Superior temporal gyrus (tissue), 1 donor: ENCODE results near the gene TICAM2.

Source experiments
- DNase-seq: peaks from one replicate; pipeline ENCODE4 v3.0.0-alpha.2; 2016; ENCODE audit errors: extremely low spot score

The TICAM2 gene

GRCh38 chr5:115607935-115608334 lies 5.7 kb upstream of the TICAM2 start:
- no peak for DNase-seq

GRCh38 chr5:115605436-115605835 lies 3.2 kb upstream of the TICAM2 start:
- DNase-seq: no peak

- peak; percentile 65 for DNase-seq
These were observed 379 bp upstream of the TICAM2 start for GRCh38 chr5:115602591-115603125.

DNA sequence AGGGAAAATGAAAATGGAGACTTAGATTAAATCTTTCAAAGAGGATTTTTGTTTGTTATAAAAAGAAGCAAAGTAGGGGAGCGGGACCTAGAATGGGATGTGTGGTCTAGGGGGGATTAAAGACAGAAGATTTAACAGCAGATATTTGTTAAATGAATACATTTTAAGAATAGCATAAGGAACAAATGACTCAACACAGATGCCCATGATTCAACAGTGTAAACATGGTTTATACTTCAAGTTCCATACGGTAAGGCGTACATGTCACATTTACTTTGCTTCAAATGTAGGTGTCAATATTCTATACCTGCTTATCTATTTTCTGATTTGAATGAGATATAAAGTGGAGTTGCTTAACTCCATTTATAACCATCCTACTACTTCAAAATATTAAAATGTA lies 1.5 kb downstream of the TICAM2 start:
- no peak for DNase-seq

GRCh38 chr5:115599924-115600323 lies 2.4 kb downstream of the TICAM2 start:
- no peak for DNase-seq

DNA sequence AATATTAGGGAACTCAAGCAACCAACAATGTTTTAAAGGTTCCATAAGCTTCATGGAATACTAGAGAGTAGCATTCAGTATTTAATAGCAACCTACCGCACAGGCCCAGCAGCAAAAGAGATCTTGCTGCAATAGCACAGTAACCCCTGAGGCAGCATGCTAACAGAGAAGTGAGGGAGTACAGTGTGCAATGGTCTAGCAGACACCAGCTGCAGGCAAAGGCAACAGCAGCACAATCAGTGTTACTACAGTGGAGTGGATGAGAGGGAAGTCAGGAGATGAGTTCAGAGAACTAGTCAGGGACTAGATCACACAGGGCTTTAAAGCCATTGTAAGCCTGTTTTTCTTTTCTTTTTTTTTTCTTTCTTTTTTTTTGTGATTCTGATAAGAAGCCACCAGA lies 2.8 kb downstream of the TICAM2 start:
- DNase-seq: peak; percentile 63

DNA sequence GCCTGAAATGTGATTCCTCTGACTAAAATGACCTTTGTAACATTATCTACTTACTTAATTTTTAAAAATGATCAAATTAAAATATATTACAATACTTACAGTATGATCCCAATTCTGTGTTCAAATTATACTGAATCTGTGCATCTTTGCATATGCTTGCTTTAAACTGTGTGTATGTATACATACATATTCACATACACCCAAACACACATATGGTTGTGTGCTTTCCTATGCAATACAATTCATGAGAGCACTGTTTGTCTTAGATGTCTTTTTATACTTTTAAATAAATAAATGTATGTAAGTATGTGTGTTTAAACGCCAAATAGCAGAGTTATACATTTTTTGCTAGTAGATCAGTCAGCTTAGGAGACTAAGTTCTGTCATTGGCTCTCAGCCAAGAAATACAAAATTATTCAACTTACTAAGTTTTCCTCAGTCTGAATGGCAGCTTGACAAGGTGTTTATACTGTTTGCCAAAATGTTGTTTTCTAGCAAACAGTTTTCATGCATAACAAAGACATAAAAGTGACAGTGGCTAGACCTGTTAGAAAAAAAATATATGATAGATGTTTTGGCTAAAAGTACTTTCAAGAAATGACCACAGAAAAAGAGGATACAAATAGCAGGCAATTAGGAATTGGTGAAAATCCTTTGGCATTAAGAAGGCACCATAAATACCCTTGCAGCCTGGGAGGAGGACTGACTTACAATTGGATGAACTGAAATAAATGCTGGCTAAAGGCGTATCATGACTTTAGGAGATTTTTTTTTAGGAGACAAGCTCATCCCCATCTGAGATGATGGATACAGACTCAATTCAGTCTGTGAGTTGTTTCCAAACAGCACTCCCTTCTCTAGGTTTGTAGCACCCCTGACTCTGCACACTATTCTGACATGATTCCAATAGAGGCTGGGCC lies 7.9 kb downstream of the TICAM2 start:
- DNase-seq: no peak

GRCh38 chr5:115589043-115589442 lies 13.2 kb downstream of the TICAM2 start:
- no peak for DNase-seq

DNA sequence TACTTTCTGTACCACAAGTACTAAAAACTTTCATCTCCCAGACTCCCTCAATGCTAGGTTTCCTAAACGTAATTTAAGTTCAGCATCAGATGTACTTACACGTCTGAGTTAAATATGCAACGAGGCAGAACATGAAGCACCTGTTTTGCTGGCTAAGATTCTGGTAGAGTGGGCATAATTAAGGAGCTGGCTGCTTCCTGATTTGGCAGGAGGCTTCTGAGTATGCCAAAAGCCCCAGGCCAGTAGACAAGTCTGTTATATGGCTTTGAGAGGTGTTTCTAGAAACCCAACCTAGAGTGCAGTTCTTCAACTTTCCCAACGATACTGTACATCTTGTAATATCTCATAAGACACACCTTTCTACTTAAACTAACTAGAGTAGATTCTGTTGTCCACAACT lies 13.6 kb downstream of the TICAM2 start:
- DNase-seq: no peak

DNA sequence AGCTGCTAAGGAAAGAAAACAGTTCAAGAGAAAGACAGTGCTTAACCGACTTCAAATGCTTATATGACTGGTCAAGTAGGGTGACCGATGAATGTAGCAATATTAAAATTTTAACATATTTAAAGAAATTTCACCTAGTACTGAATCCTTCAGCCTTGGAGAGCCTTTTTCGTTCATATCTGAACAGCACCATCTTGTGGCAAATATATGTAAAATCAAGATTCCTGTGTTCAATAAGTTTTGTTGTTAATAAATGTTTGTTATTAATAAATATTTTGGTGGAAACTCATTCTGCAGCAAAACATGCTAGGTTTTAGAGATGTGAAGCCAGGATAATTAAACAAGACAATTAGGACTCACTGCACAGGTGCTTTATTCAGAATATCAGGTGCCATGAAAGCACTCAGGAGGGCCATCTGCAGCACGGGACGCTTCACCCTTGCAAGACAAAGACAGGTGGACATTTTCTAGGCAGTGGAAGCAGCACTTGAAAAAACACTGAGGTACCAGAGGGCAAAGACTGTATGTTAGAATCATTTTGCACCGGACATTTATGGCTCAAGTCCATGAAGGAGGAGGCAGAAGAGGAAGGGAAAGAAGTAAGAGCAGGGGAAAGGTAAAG lies 15.6 kb downstream of the TICAM2 start:
- DNase-seq: peak; percentile 84

GRCh38 chr5:115585265-115585664 lies 17.0 kb downstream of the TICAM2 start:
- DNase-seq: no peak

GRCh38 chr5:115584501-115584900 lies 17.8 kb downstream of the TICAM2 start:
- DNase-seq: no peak

GRCh38 chr5:115583474-115583873 lies 18.8 kb downstream of the TICAM2 start:
- DNase-seq: no peak

- DNase-seq: no peak
These were observed 21.3 kb downstream of the TICAM2 start for GRCh38 chr5:115580941-115581340.

GRCh38 chr5:115579747-115580173 lies 22.5 kb downstream of the TICAM2 start:
- no peak for DNase-seq

DNA sequence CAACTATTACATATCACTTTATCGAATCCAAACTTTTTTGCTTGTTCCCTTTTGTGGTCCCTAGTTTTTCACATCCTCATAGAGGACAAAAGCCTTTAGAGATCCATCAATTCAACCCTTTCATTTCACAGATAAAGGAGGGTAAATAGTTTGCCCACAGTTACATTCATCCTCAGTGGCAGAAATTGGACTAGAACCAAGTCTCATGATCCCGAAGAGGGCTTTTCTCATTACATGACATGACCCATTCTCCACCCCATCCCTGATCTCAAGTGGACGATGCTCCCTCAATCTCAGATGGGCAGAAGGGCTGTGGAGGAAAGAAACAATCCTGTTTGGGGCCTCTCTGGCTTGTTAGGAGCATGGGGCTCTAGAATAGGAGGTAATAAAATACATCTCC lies 23.1 kb downstream of the TICAM2 start:
- DNase-seq: peak; percentile 70

DNA sequence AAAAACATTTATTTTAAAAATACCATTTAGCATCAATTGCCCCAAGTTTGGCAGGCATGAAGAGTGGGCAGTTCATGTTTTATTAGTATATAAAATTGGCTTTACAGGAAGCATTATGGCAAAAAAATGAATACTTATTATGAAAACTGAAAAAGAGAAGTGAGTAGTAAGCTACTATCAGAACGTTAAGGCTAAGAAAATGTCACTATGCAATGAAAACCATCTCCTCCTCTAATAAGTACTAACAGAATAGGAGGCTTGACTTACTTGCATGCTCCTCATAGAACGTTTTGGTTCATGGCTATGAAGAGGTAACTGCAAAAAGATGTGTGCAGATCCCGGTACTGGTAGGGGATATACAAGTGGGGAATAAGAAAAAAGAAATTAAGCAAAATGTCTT lies 23.6 kb downstream of the TICAM2 start:
- DNase-seq: no peak

DNA sequence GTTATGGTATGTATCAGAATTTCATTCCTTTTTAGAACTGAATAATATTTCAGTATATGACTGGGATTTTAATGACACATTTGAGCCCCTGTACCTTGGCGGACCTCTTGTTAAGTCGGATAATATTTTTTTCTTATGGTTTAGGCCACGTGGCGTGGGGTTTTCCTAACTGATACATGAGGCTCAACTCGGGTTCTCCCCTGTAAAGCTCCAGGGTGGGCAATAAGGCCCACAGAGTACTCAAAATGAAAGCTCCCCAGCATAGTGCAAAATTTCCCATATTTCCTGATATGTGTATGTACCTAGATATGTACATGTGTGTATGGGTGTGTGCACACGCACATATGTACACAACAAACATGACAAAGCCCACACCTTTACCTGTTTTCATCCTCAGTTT lies 24.5 kb downstream of the TICAM2 start:
- DNase-seq: no peak

DNA sequence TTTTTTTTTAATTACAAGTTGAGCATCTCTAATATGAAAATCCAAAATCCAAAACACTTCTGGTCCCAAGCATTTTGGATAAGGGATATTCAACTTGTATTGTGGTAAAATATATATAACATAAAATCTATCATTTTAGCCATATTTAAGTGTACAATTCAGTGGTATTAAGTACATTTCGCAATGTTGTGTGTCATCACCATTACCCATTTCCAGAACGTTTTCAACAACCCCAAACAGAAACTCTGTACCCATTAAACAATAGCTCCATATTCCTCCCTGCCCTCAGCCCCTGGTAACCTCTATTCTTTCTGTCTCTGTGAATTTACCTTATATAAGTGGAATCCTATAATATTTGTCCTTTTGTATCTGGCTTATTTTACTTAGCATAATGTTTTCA lies 24.9 kb downstream of the TICAM2 start:
- DNase-seq: no peak

DNA sequence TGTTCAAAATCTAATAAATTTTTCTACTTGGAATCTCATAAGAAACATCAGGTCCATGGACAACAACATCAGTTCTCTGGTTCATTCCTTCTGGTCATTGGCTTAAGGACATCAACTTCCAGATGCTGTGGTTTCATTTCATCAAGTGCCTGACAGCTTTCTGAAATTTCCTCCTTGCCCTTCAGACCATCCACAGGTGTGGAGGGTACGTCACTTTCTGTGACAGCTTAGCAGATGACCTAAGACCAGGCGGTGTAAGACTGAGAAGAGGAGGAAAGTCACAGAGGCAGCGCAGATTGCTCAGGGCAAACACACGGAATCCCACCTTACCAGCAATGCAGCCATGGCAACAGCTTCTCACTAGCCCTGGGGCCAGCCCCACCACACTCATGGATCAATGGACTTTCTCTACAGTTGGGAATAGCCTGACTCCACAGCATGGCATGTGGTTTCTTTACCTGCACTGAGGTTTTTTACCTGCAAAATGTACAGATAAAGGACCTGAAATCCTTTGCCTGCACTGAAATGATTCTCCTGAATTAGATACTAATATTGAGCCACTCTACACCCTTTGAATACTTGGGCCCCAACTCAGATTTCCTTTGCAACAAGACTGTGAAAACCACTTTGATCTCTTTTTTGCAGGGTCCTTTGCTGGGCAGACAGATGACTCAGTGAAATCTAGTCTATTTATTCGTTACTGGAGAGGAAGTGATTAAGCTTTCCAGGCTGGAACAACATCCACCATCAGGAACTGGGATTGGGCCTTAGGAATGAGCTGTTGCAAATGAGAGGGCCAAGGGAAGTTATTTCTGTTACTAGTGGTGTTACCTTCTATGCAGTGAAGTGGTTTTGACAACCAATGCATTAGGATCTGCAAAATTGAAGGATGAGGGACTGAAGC lies 26.9 kb downstream of the TICAM2 start:
- no peak for DNase-seq

- DNase-seq: no peak
These were observed 29.1 kb downstream of the TICAM2 start for GRCh38 chr5:115573133-115573532.

DNA sequence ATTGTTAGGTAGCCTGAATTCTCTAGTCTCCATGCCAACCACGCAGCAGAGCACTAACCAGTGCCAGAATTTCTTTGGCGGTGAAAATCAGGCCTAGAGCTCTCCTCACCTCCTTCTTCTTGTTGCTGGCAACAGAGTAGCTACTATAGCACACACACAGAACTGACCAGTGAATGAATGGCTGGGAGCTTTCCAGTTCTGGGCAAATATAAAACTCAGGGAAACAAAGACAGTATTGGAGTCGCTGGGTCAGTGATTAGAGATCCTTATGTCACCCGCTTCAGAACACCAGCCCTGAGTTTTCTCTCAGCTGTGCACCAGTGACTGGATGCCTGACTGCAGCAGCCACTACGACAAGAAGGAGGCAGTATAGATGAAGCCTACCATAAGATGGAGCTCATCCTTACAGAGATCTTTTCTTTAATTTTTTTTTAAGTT lies 30.8 kb downstream of the TICAM2 start:
- DNase-seq: peak; percentile 97
